Measurements from ENCODE around the gene EML6. TPM values are rescaled to one million over a fixed set of nuclear protein-coding genes. Genes with fewer than 3 reads are reported as not detected.

The EML6 gene
- total and polyA plus RNA-seq, 2 donors (not counting 1 experiment from before 2014, with no cell fraction given): 0.34 to 1.3 TPM

- H4K20me1 ChIP-seq (ENCODE audit: control insufficient read depth, extremely low read depth, insufficient read depth, low read length): no peaks in the 10 kb centered on the region
- H3K9ac ChIP-seq (ENCODE audit: insufficient read depth, low read length): no peak overlapping the region
- H3K27me3 ChIP-seq (ENCODE audit: control insufficient read depth, insufficient read depth, low read length): no peaks in the 10 kb centered on the region
- no peaks in the 10 kb centered on the region for H3K4me1 ChIP-seq (ENCODE audit: control insufficient read depth, extremely low read depth, insufficient read depth, low read length)
- no peak overlapping the region for H3K27ac ChIP-seq (ENCODE audit: insufficient read depth, low read length)
- H3K79me2 ChIP-seq (ENCODE audit: control insufficient read depth, insufficient read depth, low read length): no peaks in the 10 kb centered on the region
- TF ChIP-seq CTCF (conservative IDR thresholded peaks at IDR 0.05 in 1 of 2, IDR thresholded peaks at IDR 0.05 in 1 of 2; ENCODE audit: low read depth in 1 of 2, low read length in 2 of 2) (no peak), EZH2 (IDR thresholded peaks at IDR 0.05; ENCODE audit: low read length, missing control alignments) (no peak)
- H3K4me2 ChIP-seq (ENCODE audit: extremely low read depth, insufficient read depth, low read length): no peak overlapping the region
- H3K9me3 ChIP-seq (ENCODE audit: control insufficient read depth, insufficient read depth, low read depth, low read length): no peaks in the 10 kb centered on the region
- peak; percentile 33 to 61 for DNase-seq (ENCODE audit: low read depth in 2 of 2)
- H3K4me3 ChIP-seq (replicated peaks in 1 of 4; ENCODE audit: control extremely low read depth in 1 of 4, insufficient read depth in 1 of 4, low read depth in 3 of 4, low read length in 4 of 4): no peak overlapping the region
- H2AFZ ChIP-seq (ENCODE audit: low read length): no peak overlapping the region
- H3K36me3 ChIP-seq (ENCODE audit: control insufficient read depth, insufficient read depth, low read length): no peaks in the 10 kb centered on the region
These were observed 44.5 kb downstream of the EML6 start for GRCh38 chr2:54767921-54768320.

GRCh38 chr2:54768772-54769428 lies 45.4 kb downstream of the EML6 start:
- no peaks in the 10 kb centered on the region for H3K79me2 ChIP-seq (ENCODE audit: control insufficient read depth, insufficient read depth, low read length)
- no peaks in the 10 kb centered on the region for H3K4me1 ChIP-seq (ENCODE audit: control insufficient read depth, extremely low read depth, insufficient read depth, low read length)
- H3K27me3 ChIP-seq (ENCODE audit: control insufficient read depth, insufficient read depth, low read length): no peaks in the 10 kb centered on the region
- H3K4me3 ChIP-seq (replicated peaks in 1 of 4; ENCODE audit: control extremely low read depth in 1 of 4, insufficient read depth in 1 of 4, low read depth in 3 of 4, low read length in 4 of 4): no peak overlapping the region
- no peak overlapping the region for H3K27ac ChIP-seq (ENCODE audit: insufficient read depth, low read length)
- no peak overlapping the region for H3K9ac ChIP-seq (ENCODE audit: insufficient read depth, low read length)
- H3K9me3 ChIP-seq (ENCODE audit: control insufficient read depth, insufficient read depth, low read depth, low read length): no peaks in the 10 kb centered on the region
- H4K20me1 ChIP-seq (ENCODE audit: control insufficient read depth, extremely low read depth, insufficient read depth, low read length): no peaks in the 10 kb centered on the region
- peak in 1 of 2 donors; percentile 23 for DNase-seq (ENCODE audit: low read depth in 2 of 2)
- TF ChIP-seq EZH2 (IDR thresholded peaks at IDR 0.05; ENCODE audit: low read length, missing control alignments): no peak
- TF ChIP-seq CTCF (conservative IDR thresholded peaks at IDR 0.05 in 1 of 2, IDR thresholded peaks at IDR 0.05 in 1 of 2; ENCODE audit: low read depth in 1 of 2, low read length in 2 of 2): no peak
- H3K4me2 ChIP-seq (ENCODE audit: extremely low read depth, insufficient read depth, low read length): no peak overlapping the region
- H2AFZ ChIP-seq (ENCODE audit: low read length): no peak overlapping the region
- H3K36me3 ChIP-seq (ENCODE audit: control insufficient read depth, insufficient read depth, low read length): no peaks in the 10 kb centered on the region

- Histone ChIP-seq H3K79me2 (ENCODE audit: control insufficient read depth, insufficient read depth, low read length) (no peaks in the 10 kb centered on the region), H3K27ac (ENCODE audit: insufficient read depth, low read length) (no peak overlapping the region), H3K4me3 (replicated peaks in 1 of 4; ENCODE audit: control extremely low read depth in 1 of 4, insufficient read depth in 1 of 4, low read depth in 3 of 4, low read length in 4 of 4) (no peak overlapping the region), H3K4me2 (ENCODE audit: extremely low read depth, insufficient read depth, low read length) (no peak overlapping the region), H3K27me3 (ENCODE audit: control insufficient read depth, insufficient read depth, low read length) (no peaks in the 10 kb centered on the region), H3K4me1 (ENCODE audit: control insufficient read depth, extremely low read depth, insufficient read depth, low read length) (no peaks in the 10 kb centered on the region), H4K20me1 (ENCODE audit: control insufficient read depth, extremely low read depth, insufficient read depth, low read length) (no peaks in the 10 kb centered on the region), H3K9me3 (ENCODE audit: control insufficient read depth, insufficient read depth, low read depth, low read length) (no peaks in the 10 kb centered on the region), H3K9ac (ENCODE audit: insufficient read depth, low read length) (no peak overlapping the region), H2AFZ (ENCODE audit: low read length) (no peak overlapping the region), H3K36me3 (ENCODE audit: control insufficient read depth, insufficient read depth, low read length) (no peaks in the 10 kb centered on the region)
- no peak for DNase-seq (ENCODE audit: low read depth in 2 of 2)
- TF ChIP-seq EZH2 (IDR thresholded peaks at IDR 0.05; ENCODE audit: low read length, missing control alignments) (no peak), CTCF (conservative IDR thresholded peaks at IDR 0.05 in 1 of 2, IDR thresholded peaks at IDR 0.05 in 1 of 2; ENCODE audit: low read depth in 1 of 2, low read length in 2 of 2) (no peak)
These were observed 46.7 kb downstream of the EML6 start for GRCh38 chr2:54770211-54770610.

Data from fibroblast of lung (primary cell).